Right lobe of liver (tissue), 4 donors: ENCODE measurements around the gene ADAM12.

ENCODE experiments used
- CTCF ChIP-seq, 4 donors: fragments of 200-600 bp in 3 of 4; fragments of 450-650 bp in 1 of 4; IDR thresholded peaks; one replicate each; pipeline versions ENCODE4 v1.5.1 to v1.8.0; 2016 to 2022; ENCODE audit warnings: antibody characterized with exemption in 4 of 4, mild to moderate bottlenecking in 2 of 4
- POLR2A ChIP-seq: fragments of 450-650 bp; IDR thresholded peaks from one replicate; pipeline ENCODE4 v1.6.1; 2017; ENCODE audit warnings: antibody characterized with exemption, mild to moderate bottlenecking
- donor health status: DM: no; HTN: no; CAD: no.
- donor health status: DM: no; HTN: no; CAD: no.
- donor health status: DM: no; HTN: yes; CAD: no.

GRCh38 chr10:126294451-126294850 is 93.8 kb downstream of the ADAM12 start:
- TF ChIP-seq POLR2A (no peak), CTCF (IDR thresholded peaks at IDR 0.05) (no peak)
